ENCODE data around the gene ZBTB3. TPM values are rescaled to one million over a fixed set of nuclear protein-coding genes. Genes with fewer than 3 reads are reported as not detected.

Gene ZBTB3
- total RNA-seq, 4 donors from 2014 or later = 8.4 to 20.9 (median 14.0) TPM

DNA sequence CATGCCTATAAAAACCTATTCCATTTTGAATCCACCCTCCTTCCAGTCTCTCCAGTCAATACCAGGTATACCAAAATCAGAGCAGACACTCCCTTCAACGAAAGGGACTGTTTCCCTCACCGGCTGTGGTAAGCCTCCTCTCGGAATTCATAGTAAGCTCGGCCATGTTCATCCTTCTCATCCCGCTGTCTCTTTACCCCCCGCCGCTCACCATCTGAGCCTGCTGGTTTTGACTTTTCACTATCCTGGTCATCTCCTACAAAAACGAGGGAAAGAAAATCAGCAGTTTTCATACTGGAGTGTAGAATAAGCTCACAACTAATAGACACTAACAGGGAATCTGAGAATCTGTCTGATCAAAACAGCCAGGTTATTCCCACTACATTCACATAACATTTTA is 29.8 kb downstream of the ZBTB3 start:
- H3K9me3 ChIP-seq = no peaks in the 10 kb centered on the region
- peaks cover 2 to 45% (median 25%) of the 10 kb centered on the region in 4 donors for H3K36me3 ChIP-seq
- no peaks in the 10 kb centered on the region for H3K27me3 ChIP-seq
- in situ Hi-C loops (cut with MboI; ENCODE audit: low pct_ligation_motif_present in 1 of 4, low pct_unique_long_range_greater_than_20kb in 1 of 4, low sequenced_read_pairs in 3 of 4) = no loop called here
- peak overlapping the region in 1 of 4 donors; percentile 98 for H3K27ac ChIP-seq
- DNase-seq = no peak
- peak overlapping the region in 1 of 4 donors; percentile 73 for H3K4me3 ChIP-seq
- peaks cover 10 to 35% (median 17%) of the 10 kb centered on the region in 4 donors for H3K4me1 ChIP-seq
- intact Hi-C loops (cut with DNase I; ENCODE audit: low total_unique reads) = no loop called here
- WGBS, 2 donors (ENCODE audit: low coverage in 1 of 2) = 48 to 65% methylated on average over 7 to 8 of the region's 8 CpGs
- TF ChIP-seq POLR2A (IDR thresholded peaks at IDR 0.05) (no peak), EP300 (IDR thresholded peaks at IDR 0.05; ENCODE audit: low read depth) (no peak), CTCF (IDR thresholded peaks at IDR 0.05) (no peak), POLR2AphosphoS5 (IDR thresholded peaks at IDR 0.05) (no peak)

DNA sequence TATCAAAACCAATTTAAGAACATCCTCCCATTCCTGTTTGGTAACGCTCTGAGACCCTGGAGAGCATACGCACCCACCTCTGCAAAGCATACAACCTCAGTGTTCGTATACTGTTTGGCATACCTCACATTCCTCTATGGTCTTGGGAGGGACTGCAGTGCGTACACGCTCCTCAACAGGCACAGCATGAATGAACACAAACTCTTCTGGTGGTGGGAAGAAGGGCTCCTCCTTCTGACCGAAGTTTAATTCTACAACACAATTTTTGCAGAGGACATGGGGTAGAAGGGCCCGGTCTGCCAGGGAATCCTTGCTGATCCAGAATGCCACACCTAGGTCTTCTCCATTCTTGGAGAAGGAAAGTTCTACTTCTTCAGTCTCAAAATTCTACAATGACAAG is 32.0 kb downstream of the ZBTB3 start:
- H3K27ac ChIP-seq = no peak overlapping the region
- no peaks in the 10 kb centered on the region for H3K9me3 ChIP-seq
- no peak overlapping the region for H3K4me3 ChIP-seq
- H3K27me3 ChIP-seq = no peaks in the 10 kb centered on the region
- in situ Hi-C loops (cut with MboI; ENCODE audit: low pct_ligation_motif_present in 1 of 4, low pct_unique_long_range_greater_than_20kb in 1 of 4, low sequenced_read_pairs in 3 of 4) = no loop called here
- no peak for DNase-seq
- H3K4me1 ChIP-seq = peaks cover 10 to 32% (median 17%) of the 10 kb centered on the region in 4 donors
- TF ChIP-seq EP300 (IDR thresholded peaks at IDR 0.05; ENCODE audit: low read depth) (no peak), POLR2A (IDR thresholded peaks at IDR 0.05) (no peak), POLR2AphosphoS5 (IDR thresholded peaks at IDR 0.05) (no peak), CTCF (IDR thresholded peaks at IDR 0.05) (no peak)
- peaks cover 2 to 66% (median 36%) of the 10 kb centered on the region in 4 donors for H3K36me3 ChIP-seq
- 79 to 83% methylated on average over 5 to 7 of the region's 7 CpGs for WGBS, 2 donors (ENCODE audit: low coverage in 1 of 2)
- intact Hi-C loops (cut with DNase I; ENCODE audit: low total_unique reads) = no loop called here

- Histone ChIP-seq H3K9me3 (no peaks in the 10 kb centered on the region), H3K36me3 (peaks cover 2 to 85% (median 46%) of the 10 kb centered on the region in 4 donors), H3K4me3 (no peak overlapping the region), H3K27me3 (no peaks in the 10 kb centered on the region), H3K4me1 (peaks cover 6 to 19% (median 8%) of the 10 kb centered on the region in 4 donors), H3K27ac (no peak overlapping the region)
- intact Hi-C loops (cut with DNase I; ENCODE audit: low total_unique reads) (no loop called here), in situ Hi-C loops (cut with MboI; ENCODE audit: low pct_ligation_motif_present in 1 of 4, low pct_unique_long_range_greater_than_20kb in 1 of 4, low sequenced_read_pairs in 3 of 4) (no loop called here)
- no peak for DNase-seq
- TF ChIP-seq POLR2A (IDR thresholded peaks at IDR 0.05) (no peak), POLR2AphosphoS5 (IDR thresholded peaks at IDR 0.05) (no peak), EP300 (IDR thresholded peaks at IDR 0.05; ENCODE audit: low read depth) (no peak), CTCF (IDR thresholded peaks at IDR 0.05) (no peak)
- 69 to 88% methylated on average over 1 to 2 of the region's 2 CpGs for WGBS, 2 donors (ENCODE audit: low coverage in 1 of 2)
These were observed 34.5 kb downstream of the ZBTB3 start for GRCh38 chr11:62719302-62719978.

DNA sequence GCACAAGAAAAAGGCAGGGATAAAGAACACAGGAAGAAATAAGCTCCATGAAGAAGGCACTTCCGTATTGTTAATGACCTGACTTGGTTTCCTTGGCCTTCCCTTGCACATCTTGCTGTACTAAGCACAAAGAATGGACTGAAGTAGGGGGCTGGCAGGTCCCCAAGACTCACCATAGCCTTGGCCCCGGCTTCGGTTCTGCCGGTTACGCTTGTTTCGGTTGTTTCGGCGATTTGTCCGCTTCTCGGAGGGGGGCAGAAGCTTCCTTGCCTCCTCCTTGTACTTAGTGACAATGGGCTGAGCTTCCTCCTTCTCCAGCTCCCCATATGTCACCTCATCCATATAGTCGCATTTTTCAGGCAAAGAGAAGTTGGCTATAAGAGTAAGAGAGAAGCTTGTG is 37.1 kb downstream of the ZBTB3 start:
- Histone ChIP-seq H3K9me3 (no peaks in the 10 kb centered on the region), H3K27ac (no peak overlapping the region), H3K36me3 (peaks cover 2 to 80% (median 37%) of the 10 kb centered on the region in 4 donors), H3K4me3 (no peak overlapping the region), H3K4me1 (peaks cover 0 to 23% (median 5%) of the 10 kb centered on the region in 4 donors), H3K27me3 (no peaks in the 10 kb centered on the region)
- TF ChIP-seq EP300 (IDR thresholded peaks at IDR 0.05; ENCODE audit: low read depth) (no peak), CTCF (IDR thresholded peaks at IDR 0.05) (no peak), POLR2AphosphoS5 (IDR thresholded peaks at IDR 0.05) (no peak), POLR2A (IDR thresholded peaks at IDR 0.05) (no peak)
- intact Hi-C loops (cut with DNase I; ENCODE audit: low total_unique reads) = no loop called here
- 90 to 91% methylated on average over 5 to 11 of the region's 11 CpGs for WGBS, 2 donors (ENCODE audit: low coverage in 1 of 2)
- no peak for DNase-seq
- in situ Hi-C loops (cut with MboI; ENCODE audit: low pct_ligation_motif_present in 1 of 4, low pct_unique_long_range_greater_than_20kb in 1 of 4, low sequenced_read_pairs in 3 of 4) = no loop called here
